DOHH2 (cell line): ENCODE results near the gene CCDC17.

Experiments
- H3F3A ChIP-seq: fragments of 200-600 bp; sonication (generic), shearing (Covaris generic); 2 replicates; pipeline ENCODE4 v1.6.0; 2016; ENCODE audit warnings: antibody characterized with exemption, mild to moderate bottlenecking; ENCODE audit not compliant: control insufficient read depth, insufficient read depth
- H3K27ac ChIP-seq: fragments of 200-600 bp; sonication (generic); 2 replicates; pipeline ENCODE4 v1.5.1; 2014; ENCODE audit warnings: low read depth, mild to moderate bottlenecking, low read length, moderate library complexity
- H3K27me3 ChIP-seq: fragments of 200-600 bp; sonication (generic); 2 replicates; pipeline ENCODE4 v1.6.1; 2014; ENCODE audit warnings: mild to moderate bottlenecking, low read length, mixed read lengths; ENCODE audit not compliant: control insufficient read depth
- H3K36me3 ChIP-seq: fragments of 200-600 bp; sonication (generic); 2 replicates; pipeline ENCODE4 v1.6.1; 2014; ENCODE audit warnings: mild to moderate bottlenecking, low read length, moderate library complexity, mixed read lengths; ENCODE audit not compliant: control insufficient read depth
- H3K4me1 ChIP-seq: fragments of 200-600 bp; sonication (generic); 2 replicates; pipeline ENCODE4 v1.6.1; 2014; ENCODE audit warnings: mild to moderate bottlenecking, low read length, mixed read lengths; ENCODE audit not compliant: control insufficient read depth
- H3K4me2 ChIP-seq: fragments of 200-600 bp; sonication (generic); 2 replicates; pipeline ENCODE4 v1.6.0; 2014; ENCODE audit warnings: mild to moderate bottlenecking, low read length, moderate library complexity
- H3K4me3 ChIP-seq: fragments of 200-600 bp; sonication (generic); 2 replicates; pipeline ENCODE4 v1.5.1; 2014; ENCODE audit warnings: mild to moderate bottlenecking, low read length, mixed read lengths
- H3K79me2 ChIP-seq: fragments of 200-600 bp; sonication (generic); 2 replicates; pipeline ENCODE4 v1.6.1; 2014; ENCODE audit warnings: mild to moderate bottlenecking, low read length, mixed read lengths; ENCODE audit not compliant: control insufficient read depth
- H3K9me2 ChIP-seq: fragments of 200-600 bp; sonication (generic); replicated peaks from 2 replicates; pipeline ENCODE4 v1.6.1; 2014; ENCODE audit warnings: mild to moderate bottlenecking, low read length, mixed read lengths; ENCODE audit not compliant: control insufficient read depth
- H3K9me3 ChIP-seq: fragments of 200-600 bp; sonication (generic); 2 replicates; pipeline ENCODE4 v1.6.1; 2014; ENCODE audit warnings: antibody characterized with exemption, low read length, mixed read lengths; ENCODE audit not compliant: control insufficient read depth, insufficient read depth
- H4K20me1 ChIP-seq: fragments of 200-600 bp; sonication (generic); 2 replicates; pipeline ENCODE4 v1.6.0; 2014; ENCODE audit warnings: low read depth, mild to moderate bottlenecking, antibody characterized with exemption, low read length, moderate library complexity; ENCODE audit not compliant: control insufficient read depth, insufficient read depth
- EZH2phosphoT487 ChIP-seq: fragments of 200-600 bp; sonication (generic); IDR thresholded peaks from 2 replicates; pipeline ENCODE4 v1.6.1; 2017; ENCODE audit warnings: borderline replicate concordance, mild to moderate bottlenecking, antibody characterized with exemption, low read length, moderate library complexity, mixed read lengths
- TF ChIP-seq, protein P1 (sequence below): fragments of 200-600 bp; sonication (generic); IDR thresholded peaks from one replicate; pipeline ENCODE4 v1.5.1; 2014; ENCODE audit warnings: antibody characterized with exemption, mild to moderate bottlenecking, low read depth, low read length; ENCODE audit not compliant: poor library complexity, severe bottlenecking

CCDC17 gene

DNA sequence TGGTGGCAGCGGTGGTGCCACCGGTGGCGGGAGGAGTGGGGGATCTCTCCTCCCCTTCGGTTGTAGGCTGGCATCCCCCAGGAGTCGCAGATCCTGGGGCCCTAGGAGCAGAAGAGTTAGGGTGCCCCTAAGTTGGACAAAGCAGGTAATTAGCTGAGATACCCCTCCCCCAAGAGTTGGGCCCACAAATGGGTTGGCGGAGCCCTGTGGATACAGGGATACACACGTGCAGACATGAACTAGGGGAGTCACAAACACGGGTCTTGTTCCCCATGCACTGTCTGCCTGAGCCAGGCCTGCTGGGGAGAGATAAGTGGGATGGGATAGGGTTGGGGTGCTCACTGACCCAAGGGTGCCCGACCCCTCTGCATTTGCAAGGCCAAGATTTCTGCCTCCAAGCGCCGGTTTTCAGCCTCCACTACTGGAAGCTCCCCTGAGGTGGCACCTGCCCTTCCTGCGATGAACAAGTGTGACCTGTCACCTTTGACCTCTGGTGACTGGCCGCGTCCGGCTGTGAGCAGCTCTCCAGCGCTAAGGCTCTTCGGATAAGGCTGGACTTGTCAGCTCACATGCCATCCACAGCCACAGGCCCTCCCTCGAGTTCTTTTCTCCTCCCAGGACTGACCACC is 1.8 kb downstream of the CCDC17 start:
- H3K27ac ChIP-seq = no peak overlapping the region

DNA sequence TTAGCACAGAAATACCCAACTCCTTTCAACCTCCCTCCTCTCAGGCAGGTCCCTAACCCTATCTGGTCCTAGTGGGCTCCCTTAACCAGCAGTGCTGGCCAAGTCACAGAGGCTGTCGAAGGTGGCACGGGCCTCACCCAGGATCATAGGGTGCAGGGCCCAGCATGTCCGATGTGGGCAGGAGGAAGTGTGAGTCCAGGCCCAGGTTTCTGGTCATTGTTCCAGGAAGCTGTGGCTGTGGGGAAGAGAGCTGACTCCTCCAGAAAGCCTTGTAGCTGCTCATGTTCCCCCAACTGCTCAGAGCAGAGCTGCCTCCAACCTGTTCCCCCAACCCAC is 2.4 kb downstream of the CCDC17 start:
- H3K9me3 ChIP-seq = no peaks in the 10 kb centered on the region
- H3K79me2 ChIP-seq = no peaks in the 10 kb centered on the region
- H3K4me1 ChIP-seq = no peaks in the 10 kb centered on the region
- no peaks in the 10 kb centered on the region for H3K27me3 ChIP-seq
- peaks cover 49% of the 10 kb centered on the region for H3F3A ChIP-seq
- no peak overlapping the region for H3K27ac ChIP-seq
- H3K9me2 ChIP-seq = no peaks in the 10 kb centered on the region
- no peak overlapping the region for H3K4me3 ChIP-seq
- H3K36me3 ChIP-seq = peaks cover 60% of the 10 kb centered on the region
- no peak for TF ChIP-seq EZH2phosphoT487
- TF ChIP-seq, protein P1, sequence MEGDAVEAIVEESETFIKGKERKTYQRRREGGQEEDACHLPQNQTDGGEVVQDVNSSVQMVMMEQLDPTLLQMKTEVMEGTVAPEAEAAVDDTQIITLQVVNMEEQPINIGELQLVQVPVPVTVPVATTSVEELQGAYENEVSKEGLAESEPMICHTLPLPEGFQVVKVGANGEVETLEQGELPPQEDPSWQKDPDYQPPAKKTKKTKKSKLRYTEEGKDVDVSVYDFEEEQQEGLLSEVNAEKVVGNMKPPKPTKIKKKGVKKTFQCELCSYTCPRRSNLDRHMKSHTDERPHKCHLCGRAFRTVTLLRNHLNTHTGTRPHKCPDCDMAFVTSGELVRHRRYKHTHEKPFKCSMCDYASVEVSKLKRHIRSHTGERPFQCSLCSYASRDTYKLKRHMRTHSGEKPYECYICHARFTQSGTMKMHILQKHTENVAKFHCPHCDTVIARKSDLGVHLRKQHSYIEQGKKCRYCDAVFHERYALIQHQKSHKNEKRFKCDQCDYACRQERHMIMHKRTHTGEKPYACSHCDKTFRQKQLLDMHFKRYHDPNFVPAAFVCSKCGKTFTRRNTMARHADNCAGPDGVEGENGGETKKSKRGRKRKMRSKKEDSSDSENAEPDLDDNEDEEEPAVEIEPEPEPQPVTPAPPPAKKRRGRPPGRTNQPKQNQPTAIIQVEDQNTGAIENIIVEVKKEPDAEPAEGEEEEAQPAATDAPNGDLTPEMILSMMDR = no peak
- no peak overlapping the region for H3K4me2 ChIP-seq
- H4K20me1 ChIP-seq = peaks cover 7% of the 10 kb centered on the region

More for the DNA sequence above, 1.8 kb downstream of the CCDC17 start:
- Histone ChIP-seq H3K9me2 (no peaks in the 10 kb centered on the region), H3K79me2 (no peaks in the 10 kb centered on the region), H3K9me3 (no peaks in the 10 kb centered on the region), H3K4me3 (no peak overlapping the region), H3K27me3 (no peaks in the 10 kb centered on the region), H3K4me2 (no peak overlapping the region), H3F3A (peaks cover 46% of the 10 kb centered on the region), H3K36me3 (peaks cover 54% of the 10 kb centered on the region), H4K20me1 (peaks cover 7% of the 10 kb centered on the region), H3K4me1 (no peaks in the 10 kb centered on the region)
- TF ChIP-seq EZH2phosphoT487 = no peak
- TF ChIP-seq, protein P1 = no peak

DNA sequence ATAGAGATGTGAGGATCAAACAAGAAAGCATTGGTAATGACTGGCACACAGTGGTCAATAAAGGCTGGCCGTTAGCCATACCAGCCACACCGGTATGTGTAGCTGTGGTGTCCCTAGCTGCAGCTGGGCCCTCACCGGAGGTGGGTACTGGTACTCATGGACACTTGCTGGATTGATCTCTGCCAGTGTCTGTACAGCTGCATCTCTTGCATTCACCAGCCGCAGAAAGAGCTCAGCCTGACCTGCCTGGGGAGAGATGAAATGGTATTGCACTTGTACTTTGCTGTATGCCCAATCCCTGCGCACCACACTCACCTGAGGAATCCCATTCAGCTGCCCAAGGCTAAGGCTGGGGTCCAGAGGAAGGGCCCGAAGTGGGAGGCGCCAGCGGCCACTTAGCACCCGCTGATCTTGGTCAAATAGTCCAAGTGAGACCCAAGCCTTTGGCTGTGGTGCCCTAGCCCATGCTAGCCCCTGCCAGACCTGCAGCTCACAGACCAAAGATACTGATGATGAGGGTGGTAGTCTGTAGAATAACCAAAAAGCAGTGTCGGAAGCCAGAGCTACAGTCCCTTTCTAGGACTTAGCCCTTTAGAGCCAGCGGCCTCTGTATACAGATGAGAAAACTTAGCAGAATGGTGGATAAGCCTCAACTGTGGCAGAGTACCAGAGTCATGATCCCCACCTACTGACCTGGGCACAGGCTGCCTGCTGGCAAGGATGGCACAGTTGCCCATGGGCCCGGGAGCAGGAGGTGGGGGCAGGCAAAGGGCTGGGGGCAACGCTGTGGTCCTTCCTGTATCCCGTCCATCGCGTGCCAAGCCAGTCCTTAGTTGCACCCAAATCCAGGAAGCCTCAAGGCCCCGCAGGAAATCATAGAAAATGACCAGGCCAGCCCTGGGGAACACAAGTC is 3.0 kb downstream of the CCDC17 start:
- Histone ChIP-seq H3K4me2 (no peak overlapping the region), H3K27ac (no peak overlapping the region), H3K9me2 (no peaks in the 10 kb centered on the region), H3K4me3 (no peak overlapping the region), H3F3A (peaks cover 52% of the 10 kb centered on the region), H3K27me3 (no peaks in the 10 kb centered on the region), H3K4me1 (peaks cover 3% of the 10 kb centered on the region), H4K20me1 (peaks cover 7% of the 10 kb centered on the region), H3K9me3 (no peaks in the 10 kb centered on the region), H3K79me2 (no peaks in the 10 kb centered on the region), H3K36me3 (peaks cover 64% of the 10 kb centered on the region)
- TF ChIP-seq, protein P1 = no peak
- no peak for TF ChIP-seq EZH2phosphoT487
